IPS DF 4.7 (cell line): ENCODE results near the gene TCAP.

Source experiments
- DNase-seq: peaks from one replicate; pipeline ENCODE4 v3.0.0-alpha.2; 2013; ENCODE audit warnings: low spot score; ENCODE audit errors: extremely low read depth

The TCAP gene

GRCh38 chr17:39664581-39665561 is at the start of gene TCAP:
TCAP (plus strand) TSS chr17:39665349; CDS start chr17:39665360, 11 bp downstream.
- DNase-seq, result no peak

GRCh38 chr17:39615434-39615833 is 49.7 kb upstream of the TCAP start:
- no peak for DNase-seq

GRCh38 chr17:39617100-39617445 is 48.1 kb upstream of the TCAP start:
- no peak for DNase-seq

- no peak for DNase-seq
Measured at GRCh38 chr17:39617446-39618245, 47.5 kb upstream of the TCAP start.

GRCh38 chr17:39618246-39618913 is 46.8 kb upstream of the TCAP start:
- DNase-seq, result no peak

GRCh38 chr17:39618956-39619785 is 46.0 kb upstream of the TCAP start:
- DNase-seq, result no peak

GRCh38 chr17:39619786-39620101 is 45.4 kb upstream of the TCAP start:
- DNase-seq, result no peak

- no peak for DNase-seq
Measured at GRCh38 chr17:39621523-39622379, 43.4 kb upstream of the TCAP start.

- DNase-seq, result no peak
Measured at GRCh38 chr17:39622380-39623006, 42.7 kb upstream of the TCAP start.

GRCh38 chr17:39623356-39623950 is 41.7 kb upstream of the TCAP start:
- DNase-seq, result no peak

GRCh38 chr17:39624313-39624712 is 40.8 kb upstream of the TCAP start:
- no peak for DNase-seq

GRCh38 chr17:39625198-39625785 is 39.9 kb upstream of the TCAP start:
- DNase-seq, result no peak

- DNase-seq, result no peak
Measured at GRCh38 chr17:39626171-39627046, 38.7 kb upstream of the TCAP start, which contains the start of gene PPP1R1B. PPP1R1B (plus strand) TSS chr17:39626952; CDS start chr17:39627393, 441 bp downstream.

- DNase-seq, result no peak
Measured at GRCh38 chr17:39627047-39627711, 38.0 kb upstream of the TCAP start.

GRCh38 chr17:39627712-39628516 is 37.2 kb upstream of the TCAP start:
- no peak for DNase-seq
